Measurements from ENCODE around the gene MRPL20. TPM values are rescaled to one million over a fixed set of nuclear protein-coding genes. Genes with fewer than 3 reads are reported as not detected.

Gene MRPL20
- total RNA-seq, 4 donors from 2014 or later: 123 to 199 (median 160) TPM

- intact Hi-C loops (cut with DNase I): no loop called here
- Histone ChIP-seq H3K4me1 (peaks cover 19 to 23% of the 10 kb centered on the region in 2 donors), H3K27ac (no peak overlapping the region), H3K27me3 (no peaks in the 10 kb centered on the region), H3K4me3 (replicated peaks in 1 of 3) (peak overlapping the region in 1 of 3 donors; percentile 87), H3K36me3 (peaks cover 30 to 43% of the 10 kb centered on the region in 2 donors), H3K9me3 (no peaks in the 10 kb centered on the region)
- 83 to 89% methylated on average over 15 to 21 of the region's 22 CpGs for WGBS, 2 donors
- no peak for DNase-seq
- TF ChIP-seq POLR2A (IDR thresholded peaks at IDR 0.05): no peak
- TF ChIP-seq, protein P1, sequence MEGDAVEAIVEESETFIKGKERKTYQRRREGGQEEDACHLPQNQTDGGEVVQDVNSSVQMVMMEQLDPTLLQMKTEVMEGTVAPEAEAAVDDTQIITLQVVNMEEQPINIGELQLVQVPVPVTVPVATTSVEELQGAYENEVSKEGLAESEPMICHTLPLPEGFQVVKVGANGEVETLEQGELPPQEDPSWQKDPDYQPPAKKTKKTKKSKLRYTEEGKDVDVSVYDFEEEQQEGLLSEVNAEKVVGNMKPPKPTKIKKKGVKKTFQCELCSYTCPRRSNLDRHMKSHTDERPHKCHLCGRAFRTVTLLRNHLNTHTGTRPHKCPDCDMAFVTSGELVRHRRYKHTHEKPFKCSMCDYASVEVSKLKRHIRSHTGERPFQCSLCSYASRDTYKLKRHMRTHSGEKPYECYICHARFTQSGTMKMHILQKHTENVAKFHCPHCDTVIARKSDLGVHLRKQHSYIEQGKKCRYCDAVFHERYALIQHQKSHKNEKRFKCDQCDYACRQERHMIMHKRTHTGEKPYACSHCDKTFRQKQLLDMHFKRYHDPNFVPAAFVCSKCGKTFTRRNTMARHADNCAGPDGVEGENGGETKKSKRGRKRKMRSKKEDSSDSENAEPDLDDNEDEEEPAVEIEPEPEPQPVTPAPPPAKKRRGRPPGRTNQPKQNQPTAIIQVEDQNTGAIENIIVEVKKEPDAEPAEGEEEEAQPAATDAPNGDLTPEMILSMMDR (IDR thresholded peaks at IDR 0.05): no peak
These were observed 6.3 kb downstream of the MRPL20 start for GRCh38 chr1:1400576-1401456.

- DNase-seq: peak in 1 of 2 donors; percentile 11
- no peaks in the 10 kb centered on the region for H3K27me3 ChIP-seq
- H3K9me3 ChIP-seq: no peaks in the 10 kb centered on the region
- TF ChIP-seq, protein P1 (IDR thresholded peaks at IDR 0.05): no peak
- no peak for TF ChIP-seq POLR2A (IDR thresholded peaks at IDR 0.05)
- H3K36me3 ChIP-seq: peaks cover 38 to 42% of the 10 kb centered on the region in 2 donors
- WGBS, 2 donors: 8 to 31% methylated on average over 7 to 28 of the region's 34 CpGs
- H3K4me3 ChIP-seq (replicated peaks in 1 of 3): peak overlapping the region; percentile 84 to 99 (median 87)
- intact Hi-C loops (cut with DNase I): no loop called here
- peak overlapping the region; percentile 22 to 84 (median 45) for H3K27ac ChIP-seq
- peaks cover 16 to 18% of the 10 kb centered on the region in 2 donors for H3K4me1 ChIP-seq
These were observed 7.1 kb downstream of the MRPL20 start for GRCh38 chr1:1399872-1400575.

DNA sequence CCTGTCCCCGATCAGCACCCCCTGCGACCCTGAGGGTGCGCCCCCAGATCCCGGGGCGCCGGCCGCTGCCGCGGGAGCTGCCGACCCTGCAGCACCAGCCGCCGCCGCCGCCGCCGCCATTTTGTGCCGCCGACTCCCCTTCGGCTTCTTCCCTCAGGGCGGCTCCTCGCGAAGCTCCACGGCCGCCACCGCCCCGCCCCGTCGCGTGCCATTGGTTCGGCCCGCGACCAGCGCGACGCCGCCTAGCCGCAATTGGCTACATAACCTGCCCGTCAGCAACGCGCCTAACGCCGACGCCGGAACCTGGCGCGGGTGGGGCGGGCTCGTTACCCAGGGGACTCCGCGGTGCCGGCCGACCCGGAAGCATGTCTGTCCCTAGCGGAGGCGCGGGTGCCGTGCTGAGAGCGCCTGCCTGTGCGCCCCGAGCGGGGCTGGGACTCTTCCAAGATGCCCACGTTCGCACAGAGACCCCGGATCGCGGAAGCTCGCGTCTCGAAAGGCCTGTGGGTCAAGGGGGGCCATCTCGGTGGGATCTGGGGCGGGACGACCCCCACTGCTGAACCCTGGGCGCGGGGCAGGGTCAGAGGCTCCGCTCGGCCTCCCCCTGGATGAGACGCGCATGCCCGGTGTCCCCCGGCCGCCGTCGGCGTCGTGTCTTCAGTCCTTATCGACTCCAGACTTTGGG, 7.8 kb downstream of the MRPL20 start, which contains the start of gene CCNL2:
TSS of gene CCNL2 (minus strand) at position 149 of the 685 bp plus-strand sequence. CDS start at position 120, 29 bp downstream.
- 0% methylated on average over 6 to 20 of the region's 86 CpGs for WGBS, 2 donors
- Histone ChIP-seq H3K4me1 (peaks cover 16 to 18% of the 10 kb centered on the region in 2 donors), H3K27ac (peak within 1 kb of the TSS; percentile 46 to 84 (median 48)), H3K36me3 (peaks cover 41 to 42% of the 10 kb centered on the region in 2 donors), H3K4me3 (replicated peaks in 1 of 3) (peak within 1 kb of the TSS; percentile 84 to 99 (median 87)), H3K9me3 (no peaks in the 10 kb centered on the region), H3K27me3 (no peaks in the 10 kb centered on the region)
- peak; percentile 99 for DNase-seq
- intact Hi-C loops (cut with DNase I): no loop called here
- TF ChIP-seq POLR2A (IDR thresholded peaks at IDR 0.05): peak in 1 of 2 donors; percentile 74
- TF ChIP-seq, protein P1 (IDR thresholded peaks at IDR 0.05): peak in 5 of 6 experiments; percentile 44 to 79 (median 70)

- intact Hi-C loops (cut with DNase I): no loop called here
These were observed 8.4 kb downstream of the MRPL20 start for GRCh38 chr1:1398677-1399186.

More at GRCh38 chr1:1398677-1399186, 8.4 kb downstream of the MRPL20 start:
- TF ChIP-seq, protein P1 (IDR thresholded peaks at IDR 0.05): no peak
- no peak for TF ChIP-seq POLR2A (IDR thresholded peaks at IDR 0.05)
- 0 to 3% methylated on average over 2 to 10 of the region's 54 CpGs for WGBS, 2 donors
- Histone ChIP-seq H3K9me3 (no peaks in the 10 kb centered on the region), H3K36me3 (peaks cover 44 to 45% of the 10 kb centered on the region in 2 donors), H3K27ac (peak overlapping the region; percentile 46 to 54 (median 48)), H3K4me1 (peaks cover 16 to 18% of the 10 kb centered on the region in 2 donors), H3K4me3 (replicated peaks in 1 of 3) (peak overlapping the region; percentile 84 to 99 (median 87)), H3K27me3 (no peaks in the 10 kb centered on the region)
- peak in 1 of 2 donors; percentile 22 for DNase-seq

Data from thyroid gland (tissue), 4 donors.